Activated CD4-positive, CD25-positive, alpha-beta regulatory T cell treated with anti-CD3 and anti-CD28 coated beads, Interleukin-2, amount 50 U/mL, for 72 hours (primary cell): Measurements from ENCODE around the gene CHRNA4.

ENCODE experiments used
- DNase-seq: peaks from one replicate; pipeline ENCODE4 v3.0.0; 2021

CHRNA4 gene

DNA sequence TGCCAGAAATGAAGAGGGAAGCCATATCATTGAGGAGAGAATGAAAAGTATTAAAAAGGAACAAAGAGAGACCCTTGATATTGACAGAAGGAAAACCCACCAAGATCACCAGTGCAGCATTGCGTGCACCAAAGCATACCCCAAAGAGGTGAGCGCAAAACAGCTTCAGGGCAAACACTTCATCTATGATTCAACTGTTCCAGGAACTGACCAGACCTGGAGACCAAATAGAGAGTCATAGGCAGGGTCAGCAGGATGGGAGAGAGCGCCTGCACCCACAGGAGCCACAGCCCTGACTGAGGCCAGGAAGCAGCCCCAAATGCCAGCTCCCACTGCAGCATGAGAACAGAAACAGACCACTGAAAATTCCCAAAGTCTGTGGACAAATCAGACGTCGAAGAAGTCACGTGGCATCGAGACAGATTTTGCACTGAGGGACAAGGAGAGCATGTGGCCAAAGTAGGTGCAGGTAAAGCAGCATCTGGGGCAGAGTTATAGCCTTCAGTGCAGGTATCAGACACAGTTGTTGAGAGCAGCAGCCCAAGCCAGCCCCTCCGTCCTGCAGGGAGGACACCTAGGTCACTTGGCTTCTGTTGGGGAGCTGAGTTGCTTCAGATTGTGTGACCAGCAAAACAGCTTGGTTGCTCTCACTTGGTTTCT is 29.3 kb downstream of the CHRNA4 start:
- no peak for DNase-seq

GRCh38 chr20:63330940-63331339 is 30.2 kb downstream of the CHRNA4 start:
- no peak for DNase-seq

DNA sequence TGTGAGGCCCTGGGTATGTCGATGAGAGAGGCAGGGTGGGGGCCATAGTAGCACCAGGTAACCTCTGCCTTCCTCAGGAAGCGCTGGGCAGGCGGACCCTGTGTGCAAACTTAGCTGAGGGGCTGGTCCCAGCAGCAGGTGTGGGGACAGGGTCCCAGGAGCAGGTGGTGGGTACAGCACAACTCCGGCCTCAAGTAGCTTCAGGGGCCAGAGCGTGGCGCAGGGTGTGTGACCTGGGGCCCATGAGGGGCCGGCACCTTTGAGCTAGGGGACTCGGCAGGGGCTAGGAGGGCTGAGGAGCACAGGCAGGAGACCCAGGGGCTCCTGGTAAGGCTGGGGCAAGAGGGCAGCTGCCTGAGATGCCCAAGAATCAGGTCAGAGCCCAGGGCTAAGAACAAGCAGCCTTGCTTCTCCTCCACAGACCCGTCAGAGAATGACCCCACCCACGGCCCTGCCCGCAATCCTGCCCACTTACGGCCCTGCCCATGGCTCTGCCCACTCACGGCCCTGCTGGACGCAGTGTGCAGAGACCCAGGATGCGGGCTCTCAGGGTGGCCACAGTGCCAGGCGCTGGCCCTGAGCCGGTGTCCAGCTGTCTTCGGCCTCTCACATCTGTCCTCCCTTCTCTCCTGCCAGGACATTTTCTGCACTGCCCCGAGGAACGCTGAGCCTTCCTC is 30.9 kb downstream of the CHRNA4 start:
- DNase-seq: no peak

- DNase-seq: no peak
Observed at GRCh38 chr20:63329331-63330083, 31.6 kb downstream of the CHRNA4 start.

GRCh38 chr20:63328718-63329275 is 32.4 kb downstream of the CHRNA4 start:
- no peak for DNase-seq

GRCh38 chr20:63328026-63328700 is 33.0 kb downstream of the CHRNA4 start:
- DNase-seq: no peak

DNA sequence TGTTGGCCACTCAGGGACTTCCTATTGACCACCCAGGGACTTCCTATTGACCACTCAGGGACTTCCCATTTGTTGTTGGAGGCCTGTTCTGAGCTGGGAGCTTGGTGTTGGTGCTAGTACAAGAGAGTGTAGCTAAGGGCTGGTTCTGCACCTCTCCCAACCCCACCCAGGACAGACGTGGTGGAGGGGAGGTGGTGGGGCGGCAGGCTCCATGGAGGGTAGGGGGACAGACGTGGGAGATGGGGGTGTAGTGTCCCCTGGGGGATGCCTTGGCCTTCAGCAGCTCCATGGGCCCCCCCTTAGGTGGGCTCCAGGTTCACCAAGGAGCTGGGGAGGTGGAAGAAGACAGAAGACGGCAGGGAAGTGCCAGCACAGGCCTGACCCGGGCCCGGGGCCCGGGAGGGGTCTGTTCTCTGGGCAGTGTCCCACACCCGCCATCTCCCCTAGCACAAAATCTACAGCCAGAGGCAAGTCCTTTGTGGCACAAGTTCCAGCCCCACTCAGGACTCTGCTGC is 33.9 kb downstream of the CHRNA4 start:
- DNase-seq: no peak

- DNase-seq: no peak
Observed at GRCh38 chr20:63326314-63327230, 34.6 kb downstream of the CHRNA4 start.

DNA sequence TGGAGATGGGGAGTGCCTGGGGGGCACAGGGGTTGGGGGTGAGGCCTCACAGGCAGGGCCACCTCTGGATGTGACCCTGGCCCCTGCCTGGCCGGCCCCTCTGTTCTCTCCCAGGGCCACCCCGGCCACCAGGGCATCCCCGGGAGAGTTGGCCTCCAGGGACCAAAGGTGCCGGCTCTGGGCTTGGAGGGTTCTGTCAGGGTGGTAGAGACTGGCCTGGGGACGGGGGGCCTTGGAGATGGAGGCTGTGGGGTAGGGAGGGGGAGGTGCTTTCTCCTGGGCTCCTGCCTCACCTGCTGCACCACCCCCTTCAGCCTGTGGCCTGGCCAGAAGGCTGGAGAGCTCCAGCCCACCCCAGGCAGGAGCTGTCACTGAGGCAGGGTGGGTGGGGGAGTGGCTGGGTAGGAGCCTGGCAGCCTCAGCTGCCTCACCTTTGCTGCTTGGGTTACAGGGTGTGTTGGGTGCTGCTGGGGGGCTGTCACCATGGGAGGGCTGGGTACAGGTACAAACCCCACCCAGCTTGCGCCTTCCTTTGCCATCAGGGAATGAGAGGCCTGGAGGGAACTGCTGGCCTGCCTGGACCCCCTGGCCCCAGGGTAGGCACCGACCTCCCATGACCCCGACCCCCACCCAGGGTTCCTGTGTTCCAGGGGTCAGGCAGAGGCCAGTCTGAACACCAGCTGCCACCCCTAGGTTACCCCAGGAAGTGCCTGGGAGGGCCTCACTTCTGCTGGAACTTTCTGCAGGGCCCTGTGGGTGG is 35.4 kb downstream of the CHRNA4 start:
- DNase-seq: no peak

- no peak for DNase-seq
Observed at GRCh38 chr20:63325021-63325471, 36.1 kb downstream of the CHRNA4 start.

DNA sequence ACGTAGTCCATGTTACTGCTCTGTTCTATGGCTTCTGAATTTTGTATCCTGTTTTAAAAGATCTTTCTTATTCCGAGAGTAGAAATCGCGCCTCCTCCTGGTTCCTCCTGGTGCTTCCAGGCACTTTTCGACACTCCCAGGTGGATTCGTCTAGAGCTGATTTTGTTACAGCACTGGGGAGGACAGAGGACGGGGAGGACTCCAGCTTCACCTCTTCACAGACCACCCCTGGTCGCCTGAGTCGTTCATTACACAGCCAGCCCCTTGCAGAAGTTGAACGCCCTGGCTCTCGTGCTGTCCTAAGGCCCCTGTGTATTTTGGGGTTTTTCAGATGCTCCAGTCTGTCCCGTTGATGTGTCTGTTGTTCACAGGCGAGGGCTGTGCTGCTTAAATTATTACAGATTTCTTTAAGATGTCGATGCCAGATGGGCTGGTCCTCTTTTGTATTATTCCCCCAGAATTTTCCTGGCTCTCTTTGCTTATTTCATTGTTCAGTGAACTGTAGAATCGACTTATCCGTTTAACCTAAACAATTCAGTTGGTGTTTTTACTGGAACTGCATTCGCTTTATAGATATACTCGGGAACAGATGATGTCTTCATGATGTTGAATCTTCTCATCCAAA is 37.7 kb downstream of the CHRNA4 start:
- DNase-seq: no peak

GRCh38 chr20:63322933-63323273 is 38.2 kb downstream of the CHRNA4 start:
- no peak for DNase-seq

- DNase-seq: no peak
Observed at GRCh38 chr20:63322146-63322932, 38.8 kb downstream of the CHRNA4 start.

GRCh38 chr20:63321148-63321831 is 39.9 kb downstream of the CHRNA4 start:
- peak; percentile 23 for DNase-seq

- peak; percentile 11 for DNase-seq
Observed at GRCh38 chr20:63320616-63321147, 40.5 kb downstream of the CHRNA4 start.

DNA sequence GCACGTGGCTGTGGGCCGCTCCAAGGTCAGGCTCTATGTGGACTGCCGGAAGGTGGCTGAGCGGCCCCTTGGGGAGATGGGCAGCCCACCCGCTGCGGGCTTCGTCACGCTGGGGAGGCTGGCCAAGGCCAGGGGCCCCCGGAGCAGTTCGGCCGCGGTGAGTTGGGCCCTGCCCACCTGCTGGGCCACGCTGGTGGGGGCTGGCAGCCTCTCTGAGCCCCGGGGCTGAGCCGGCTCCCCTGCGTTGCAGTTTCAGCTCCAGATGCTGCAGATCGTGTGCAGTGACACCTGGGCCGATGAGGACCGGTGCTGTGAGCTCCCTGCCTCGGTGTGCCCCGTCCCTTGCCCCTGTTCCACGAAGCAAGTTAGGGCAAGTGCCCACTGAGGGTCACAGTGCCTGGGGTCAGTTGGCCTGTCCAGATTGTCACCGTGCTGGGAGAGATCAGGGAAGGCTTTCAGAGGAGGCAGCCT is 41.1 kb downstream of the CHRNA4 start:
- no peak for DNase-seq

DNA sequence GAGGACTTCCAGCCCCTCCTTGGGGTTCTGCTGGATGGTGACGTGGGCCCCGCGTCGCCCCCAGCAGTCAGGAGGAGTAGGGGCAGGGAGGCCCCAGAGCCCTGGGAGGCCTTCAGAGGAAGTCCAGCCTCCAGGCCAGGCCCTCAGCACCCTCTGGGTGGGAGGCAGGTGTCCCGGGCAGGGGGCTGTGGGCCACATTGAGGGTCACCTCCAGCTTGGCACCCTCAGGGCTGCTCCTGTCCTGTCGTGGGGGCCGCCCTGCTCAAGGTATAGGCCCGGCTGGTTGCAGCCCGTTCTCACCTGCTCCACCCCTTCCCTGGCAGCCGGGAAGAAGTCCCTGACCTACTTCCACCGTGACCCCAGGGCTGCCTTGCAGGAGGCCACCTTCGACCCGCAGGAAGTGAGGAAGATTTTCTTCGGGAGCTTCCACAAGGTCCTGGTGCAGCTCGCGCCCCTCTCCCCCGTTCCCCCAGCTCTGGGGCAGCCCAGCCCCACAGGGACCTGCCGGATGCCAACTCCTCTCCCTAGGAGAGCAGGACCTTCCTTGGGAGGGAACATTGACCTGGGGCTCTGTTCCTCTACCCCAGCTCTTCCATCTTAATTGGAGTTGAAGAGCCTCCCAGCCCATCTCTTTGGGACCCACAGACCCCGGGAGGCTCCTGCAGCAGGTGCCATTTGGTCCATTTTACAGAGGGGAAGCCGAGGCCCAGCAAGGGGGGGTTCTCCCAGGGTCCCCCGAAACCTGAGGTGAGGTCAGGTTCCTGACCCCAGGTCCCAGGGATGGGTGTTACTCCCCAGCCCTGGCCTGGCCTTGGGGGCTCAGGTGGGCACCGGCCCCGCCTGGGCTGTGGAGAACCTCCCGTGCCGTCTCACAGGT is 41.7 kb downstream of the CHRNA4 start:
- peak; percentile 21 for DNase-seq
